Type B pancreatic cell (in vitro differentiated cells): ENCODE results near the gene ADISSP. TPM values are rescaled to one million over a fixed set of nuclear protein-coding genes. Genes with fewer than 3 reads are reported as not detected.

Experiments used
- DNase-seq: peaks from one replicate; pipeline ENCODE4 v3.0.0; 2021; ENCODE audit warnings: mixed read lengths; ENCODE audit not compliant: unreplicated experiment; ENCODE audit errors: extremely low spot score
- H3K27ac Mint-ChIP-seq: 2 replicates; pipeline ENCODE4 v1.8.0; 2021; ENCODE audit warnings: mild to moderate bottlenecking, mixed read lengths
- H3K27me3 Mint-ChIP-seq: 2 replicates; pipeline ENCODE4 v1.8.0; 2021; ENCODE audit warnings: mixed read lengths
- H3K36me3 Mint-ChIP-seq: 2 replicates; pipeline ENCODE4 v1.8.0; 2021; ENCODE audit warnings: mixed read lengths
- H3K4me1 Mint-ChIP-seq: one replicate; pipeline ENCODE4 v1.8.0; 2021; ENCODE audit warnings: mixed read lengths; ENCODE audit not compliant: unreplicated experiment
- H3K4me3 Mint-ChIP-seq: 2 replicates; pipeline ENCODE4 v1.8.0; 2021; ENCODE audit warnings: mild to moderate bottlenecking, mixed read lengths
- H3K9me3 Mint-ChIP-seq: 2 replicates; pipeline ENCODE4 v1.8.0; 2021; ENCODE audit warnings: mixed read lengths
- CTCF ChIP-seq: fragments of 200-600 bp; sonication (generic); conservative IDR thresholded peaks from 2 replicates; pipeline ENCODE4 v1.5.0; 2021; ENCODE audit warnings: antibody characterized with exemption, mild to moderate bottlenecking
- total RNA-seq: library from RNA; stranded (reverse); gene quantifications from 2 replicates; pipeline ENCODE4 v1.2.1, GENCODE V29; 2021; ENCODE audit warnings: low replicate concordance

ADISSP gene
- total RNA-seq, 1 donor from 2014 or later = 49.4 TPM

- no peaks in the 10 kb centered on the region for H3K36me3 Mint-ChIP-seq
- TF ChIP-seq CTCF = no peak
- H3K9me3 Mint-ChIP-seq = no peaks in the 10 kb centered on the region
- H3K4me3 Mint-ChIP-seq = peak overlapping the region; percentile 68
- no peak for DNase-seq
- peak overlapping the region; percentile 73 for H3K27ac Mint-ChIP-seq
- peaks cover 3% of the 10 kb centered on the region for H3K27me3 Mint-ChIP-seq
- H3K4me1 Mint-ChIP-seq = peaks cover 12% of the 10 kb centered on the region
Observed at GRCh38 chr20:3788685-3789155, 21.2 kb upstream of the ADISSP start.

- no peak for TF ChIP-seq CTCF
- Mint-ChIP-seq H3K27ac (no peak overlapping the region), H3K4me1 (peaks cover 22% of the 10 kb centered on the region), H3K27me3 (peaks cover 3% of the 10 kb centered on the region), H3K9me3 (no peaks in the 10 kb centered on the region), H3K4me3 (peak overlapping the region; percentile 82), H3K36me3 (no peaks in the 10 kb centered on the region)
- no peak for DNase-seq
Observed at GRCh38 chr20:3787324-3788014, 19.9 kb upstream of the ADISSP start.

- peak within 1 kb of the TSS; percentile 91 for H3K4me3 Mint-ChIP-seq
- no peaks in the 10 kb centered on the region for H3K9me3 Mint-ChIP-seq
- peak within 1 kb of the TSS; percentile 76 for H3K27ac Mint-ChIP-seq
- H3K27me3 Mint-ChIP-seq = peaks cover 3% of the 10 kb centered on the region
- peak; percentile 91 for TF ChIP-seq CTCF
- H3K36me3 Mint-ChIP-seq = no peaks in the 10 kb centered on the region
- peak; percentile 97 for DNase-seq
- peaks cover 25% of the 10 kb centered on the region for H3K4me1 Mint-ChIP-seq
Observed at GRCh38 chr20:3786665-3787323, 19.2 kb upstream of the ADISSP start, which contains the start of gene CENPB. Gene CENPB (minus strand): TSS chr20:3786740. CDS start chr20:3786483, 257 bp downstream.

- no peak for DNase-seq
- Mint-ChIP-seq H3K36me3 (no peaks in the 10 kb centered on the region), H3K27me3 (peaks cover 6% of the 10 kb centered on the region), H3K4me3 (peak overlapping the region; percentile 91), H3K27ac (peak overlapping the region; percentile 76), H3K9me3 (no peaks in the 10 kb centered on the region), H3K4me1 (peaks cover 32% of the 10 kb centered on the region)
- no peak for TF ChIP-seq CTCF
Observed at GRCh38 chr20:3786126-3786484, 18.6 kb upstream of the ADISSP start.

- H3K4me3 Mint-ChIP-seq = no peak overlapping the region
- H3K27me3 Mint-ChIP-seq = peaks cover 10% of the 10 kb centered on the region
- peak overlapping the region; percentile 76 for H3K27ac Mint-ChIP-seq
- no peak for TF ChIP-seq CTCF
- peaks cover 38% of the 10 kb centered on the region for H3K4me1 Mint-ChIP-seq
- DNase-seq = no peak
- no peaks in the 10 kb centered on the region for H3K36me3 Mint-ChIP-seq
- H3K9me3 Mint-ChIP-seq = no peaks in the 10 kb centered on the region
Observed at GRCh38 chr20:3785240-3786125, 17.9 kb upstream of the ADISSP start.
